Suppressor macrophage treated with lipopolysaccharide for 4 hours (primary cell): ENCODE measurements around the gene SREK1IP1.

Experiments
- DNase-seq: peaks from one replicate; pipeline ENCODE4 v3.0.0-alpha.2; 2020

Gene SREK1IP1

GRCh38 chr5:64678374-64678773 lies 90.1 kb downstream of the SREK1IP1 start:
- no peak for DNase-seq

DNA sequence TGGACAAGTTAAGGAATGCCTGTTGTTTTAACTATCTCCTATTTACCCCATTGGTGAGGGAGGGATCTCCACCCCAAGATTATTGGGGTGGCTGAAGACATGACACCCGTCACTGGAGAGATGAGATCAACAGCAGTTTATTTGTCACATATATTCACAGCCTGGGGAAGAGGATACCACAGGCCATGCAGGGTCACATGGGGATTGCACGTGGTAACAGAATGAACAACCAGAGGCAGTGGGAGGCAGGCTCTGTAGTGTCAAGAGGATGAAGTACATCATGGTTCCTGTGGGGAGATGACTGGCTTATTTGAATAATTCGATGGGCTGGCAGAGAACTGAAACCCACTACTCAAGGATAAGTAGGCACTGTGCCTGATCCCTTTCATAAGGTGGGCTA lies 96.8 kb downstream of the SREK1IP1 start:
- DNase-seq: no peak

DNA sequence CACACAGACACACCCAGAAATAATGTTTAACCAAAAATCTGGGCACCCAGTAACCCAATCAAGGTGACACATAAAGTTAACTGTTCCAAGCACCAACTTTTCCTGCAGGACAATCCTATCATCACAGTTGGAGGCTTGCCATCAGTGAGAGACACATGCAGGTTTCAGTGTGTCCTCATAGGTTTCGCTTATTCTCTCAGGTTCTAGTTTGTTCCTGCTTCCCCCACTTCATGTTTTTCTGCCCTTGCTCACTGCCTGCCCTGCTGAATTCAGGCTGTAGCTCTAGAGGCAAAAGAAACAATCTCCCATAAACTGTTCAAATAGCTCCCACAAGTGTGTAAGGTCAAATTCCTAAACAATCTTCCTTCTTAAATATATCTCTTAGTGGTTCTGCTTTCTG lies 98.2 kb downstream of the SREK1IP1 start:
- no peak for DNase-seq
